ENCODE measurements around the gene PAN3.

The PAN3 gene

GRCh38 chr13:28229522-28230411, 91.4 kb downstream of the PAN3 start:
- DNase-seq, result no peak

GRCh38 chr13:28231642-28232041, 93.3 kb downstream of the PAN3 start:
- no peak for DNase-seq

- no peak for DNase-seq
Measured at GRCh38 chr13:28237944-28238343, 99.6 kb downstream of the PAN3 start.

- DNase-seq, result no peak
Measured at GRCh38 chr13:28239374-28239773, 101.0 kb downstream of the PAN3 start.

- no peak for DNase-seq
Measured at GRCh38 chr13:28245465-28245864, 107.1 kb downstream of the PAN3 start.

- DNase-seq, result no peak
Measured at GRCh38 chr13:28246891-28247290, 108.5 kb downstream of the PAN3 start.

- no peak for DNase-seq
Measured at GRCh38 chr13:28248080-28248479, 109.7 kb downstream of the PAN3 start.

GRCh38 chr13:28250542-28250941, 112.2 kb downstream of the PAN3 start:
- DNase-seq, result no peak

GRCh38 chr13:28251466-28251865, 113.1 kb downstream of the PAN3 start:
- no peak for DNase-seq

- no peak for DNase-seq
Measured at GRCh38 chr13:28252547-28252946, 114.2 kb downstream of the PAN3 start.

GRCh38 chr13:28257305-28257704, 119.0 kb downstream of the PAN3 start:
- DNase-seq, result no peak

GRCh38 chr13:28258417-28258816, 120.1 kb downstream of the PAN3 start:
- no peak for DNase-seq

GRCh38 chr13:28267497-28267896, 129.2 kb downstream of the PAN3 start:
- DNase-seq, result no peak

- DNase-seq, result no peak
Measured at GRCh38 chr13:28268800-28269223, 130.5 kb downstream of the PAN3 start.

- no peak for DNase-seq
Measured at GRCh38 chr13:28271056-28271840, 132.9 kb downstream of the PAN3 start.

GRCh38 chr13:28273919-28274318, 135.6 kb downstream of the PAN3 start:
- no peak for DNase-seq

GRCh38 chr13:28282451-28282850, 144.1 kb downstream of the PAN3 start:
- DNase-seq, result no peak

GRCh38 chr13:28283600-28283999, 145.3 kb downstream of the PAN3 start:
- DNase-seq, result no peak

GRCh38 chr13:28286263-28286662, 147.9 kb downstream of the PAN3 start:
- no peak for DNase-seq

- no peak for DNase-seq
Measured at GRCh38 chr13:28297341-28297740, 159.0 kb downstream of the PAN3 start.

GRCh38 chr13:28299916-28300315, 161.6 kb downstream of the PAN3 start:
- no peak for DNase-seq

GRCh38 chr13:28301839-28302238, 163.5 kb downstream of the PAN3 start:
- no peak for DNase-seq

GRCh38 chr13:28306325-28306724, 168.0 kb downstream of the PAN3 start:
- no peak for DNase-seq

GRCh38 chr13:28313579-28313978, 175.2 kb downstream of the PAN3 start:
- DNase-seq, result no peak

Measured in NCI-H446 treated with DMSO at 0.1 percent for 48 hours (cell line).